ENCODE data around the gene CPVL. TPM values are rescaled to one million over a fixed set of nuclear protein-coding genes. Genes with fewer than 3 reads are reported as not detected.

Gene CPVL
- total RNA-seq, 4 donors from 2014 or later: 3.1 to 17.5 (median 11.5) TPM

- H3K27ac ChIP-seq: no peak overlapping the region
- DNase-seq (ENCODE audit: low spot score in 2 of 2): no peak
- peaks cover 0 to 25% (median 2%) of the 10 kb centered on the region in 4 donors for H3K4me1 ChIP-seq
- H3K4me3 ChIP-seq: no peak overlapping the region
- no peaks in the 10 kb centered on the region for H3K36me3 ChIP-seq
- no peak for TF ChIP-seq POLR2A (IDR thresholded peaks at IDR 0.05)
- TF ChIP-seq CTCF (IDR thresholded peaks at IDR 0.05): no peak
- no peak for TF ChIP-seq EP300 (IDR thresholded peaks at IDR 0.05)
- peaks cover 0 to 4% of the 10 kb centered on the region in 2 donors for H3K27me3 ChIP-seq
- WGBS, 2 donors: 80 to 85% methylated on average over 4 of the region's 4 CpGs
- H3K9me3 ChIP-seq: no peaks in the 10 kb centered on the region
Measured at GRCh38 chr7:29112721-29113120, 33.6 kb downstream of the CPVL start.

GRCh38 chr7:29109899-29110298, 36.4 kb downstream of the CPVL start:
- Histone ChIP-seq H3K27ac (no peak overlapping the region), H3K9me3 (no peaks in the 10 kb centered on the region), H3K36me3 (no peaks in the 10 kb centered on the region), H3K4me1 (peaks cover 0 to 4% (median 0%) of the 10 kb centered on the region in 4 donors), H3K27me3 (peaks cover 0 to 4% of the 10 kb centered on the region in 2 donors), H3K4me3 (no peak overlapping the region)
- 81 to 86% methylated on average over 2 of the region's 2 CpGs for WGBS, 2 donors
- TF ChIP-seq CTCF (IDR thresholded peaks at IDR 0.05): no peak
- TF ChIP-seq EP300 (IDR thresholded peaks at IDR 0.05): peak in 1 of 2 donors; percentile 46
- DNase-seq (ENCODE audit: low spot score in 2 of 2): no peak

GRCh38 chr7:29109358-29109757, 37.0 kb downstream of the CPVL start:
- H3K27ac ChIP-seq: no peak overlapping the region
- 70 to 79% methylated on average over 3 of the region's 3 CpGs for WGBS, 2 donors

GRCh38 chr7:29107056-29107455, 39.3 kb downstream of the CPVL start:
- peaks cover 0 to 9% (median 0%) of the 10 kb centered on the region in 4 donors for H3K4me1 ChIP-seq
- H3K4me3 ChIP-seq: no peak overlapping the region
- no peaks in the 10 kb centered on the region for H3K36me3 ChIP-seq
- DNase-seq (ENCODE audit: low spot score in 2 of 2): no peak
- TF ChIP-seq CTCF (IDR thresholded peaks at IDR 0.05) (no peak), POLR2A (IDR thresholded peaks at IDR 0.05) (no peak), EP300 (IDR thresholded peaks at IDR 0.05) (no peak)
- 63 to 74% methylated on average over 2 of the region's 2 CpGs for WGBS, 2 donors
- peaks cover 0 to 4% of the 10 kb centered on the region in 2 donors for H3K27me3 ChIP-seq
- H3K9me3 ChIP-seq: no peaks in the 10 kb centered on the region
- no peak overlapping the region for H3K27ac ChIP-seq

More at GRCh38 chr7:29109358-29109757, 37.0 kb downstream of the CPVL start:
- H3K4me3 ChIP-seq: no peak overlapping the region
- no peak for TF ChIP-seq POLR2A (IDR thresholded peaks at IDR 0.05)
- TF ChIP-seq EP300 (IDR thresholded peaks at IDR 0.05): no peak
- no peak for TF ChIP-seq CTCF (IDR thresholded peaks at IDR 0.05)
- no peaks in the 10 kb centered on the region for H3K9me3 ChIP-seq
- DNase-seq (ENCODE audit: low spot score in 2 of 2): no peak
- H3K4me1 ChIP-seq: no peaks in the 10 kb centered on the region
- peaks cover 0 to 4% of the 10 kb centered on the region in 2 donors for H3K27me3 ChIP-seq
- H3K36me3 ChIP-seq: no peaks in the 10 kb centered on the region

- WGBS, 2 donors: 48 to 56% methylated on average over 3 of the region's 3 CpGs
- Histone ChIP-seq H3K4me1 (peaks cover 0 to 11% (median 0%) of the 10 kb centered on the region in 4 donors), H3K36me3 (no peaks in the 10 kb centered on the region), H3K4me3 (no peak overlapping the region), H3K9me3 (no peaks in the 10 kb centered on the region), H3K27ac (no peak overlapping the region), H3K27me3 (peaks cover 0 to 4% of the 10 kb centered on the region in 2 donors)
- TF ChIP-seq CTCF (IDR thresholded peaks at IDR 0.05) (no peak), EP300 (IDR thresholded peaks at IDR 0.05) (no peak), POLR2A (IDR thresholded peaks at IDR 0.05) (no peak)
- no peak for DNase-seq (ENCODE audit: low spot score in 2 of 2)
Measured at GRCh38 chr7:29106669-29106988, 39.7 kb downstream of the CPVL start.

Data from tibial nerve (tissue), 4 donors.